ENCODE results near the gene TCF7L2.
"Not testable (repeated sequence)": the region's sequence is repeated elsewhere in the genome, so short reads cannot be mapped to it uniquely, and the experiment has no call there.

The TCF7L2 gene

GRCh38 chr10:113061054-113061430 is 111.0 kb downstream of the TCF7L2 start:
- H3K27ac ChIP-seq = no peak overlapping the region
- TF ChIP-seq CTCF (conservative IDR thresholded peaks at IDR 0.05) (no peak), ZFX (IDR thresholded peaks at IDR 0.05) (no peak)

GRCh38 chr10:113061557-113061956 is 111.5 kb downstream of the TCF7L2 start:
- TF ChIP-seq ZFX (IDR thresholded peaks at IDR 0.05) (no peak), CTCF (conservative IDR thresholded peaks at IDR 0.05) (no peak)
- H3K27ac ChIP-seq = no peak overlapping the region

GRCh38 chr10:113063043-113063967 is 113.3 kb downstream of the TCF7L2 start:
- no peak overlapping the region for H3K27ac ChIP-seq
- TF ChIP-seq ZFX (IDR thresholded peaks at IDR 0.05) (no peak), CTCF (conservative IDR thresholded peaks at IDR 0.05) (no peak)

GRCh38 chr10:113064039-113064438 is 114.0 kb downstream of the TCF7L2 start:
- no peak for TF ChIP-seq ZFX (IDR thresholded peaks at IDR 0.05)
- TF ChIP-seq CTCF (conservative IDR thresholded peaks at IDR 0.05) = no peak
- no peak overlapping the region for H3K27ac ChIP-seq

- not testable (repeated sequence) for H3K27ac ChIP-seq
Measured at GRCh38 chr10:113066120-113066519, 116.1 kb downstream of the TCF7L2 start.

- H3K27ac ChIP-seq = no peak overlapping the region
- TF ChIP-seq ZFX (IDR thresholded peaks at IDR 0.05) (no peak), CTCF (conservative IDR thresholded peaks at IDR 0.05) (no peak)
Measured at GRCh38 chr10:113066561-113067312, 116.7 kb downstream of the TCF7L2 start.

- no peak overlapping the region for H3K27ac ChIP-seq
- TF ChIP-seq CTCF (conservative IDR thresholded peaks at IDR 0.05) (no peak), ZFX (IDR thresholded peaks at IDR 0.05) (no peak)
Measured at GRCh38 chr10:113067501-113067900, 117.5 kb downstream of the TCF7L2 start.
